A549 (cell line): ENCODE measurements around the gene CDC42SE1. TPM values are rescaled to one million over a fixed set of nuclear protein-coding genes. Genes with fewer than 3 reads are reported as not detected.

Experiments used
- ATAC-seq, 2 experiments: fragments of 200-7000 bp in 1 of 2; fragments of >200 bp in 1 of 2; cut with Nextera tagmentation in 1 of 2; cut with Tn5 transposase in 1 of 2; 3 replicates each; pipeline versions ENCODE4 v1.8.0 to v1.9.1; 2018 to 2020; ENCODE audit warnings: mild to moderate bottlenecking in 1 of 2, moderate library complexity in 1 of 2
- CTCF ChIA-PET: fragments of 300-600 bp; sonication (Branson Sonifier 250); formaldehyde crosslinking; extraction: SDS; loops from one replicate; lab custom pipeline; 2021; ENCODE audit warnings: antibody characterized with exemption, inconsistent platforms; lab: Yijun Ruan, JAX
- POLR2A ChIA-PET: fragments of 350-600 bp; formaldehyde crosslinking; extraction: SDS; loops from one replicate; lab custom pipeline; 2021; ENCODE audit warnings: antibody characterized with exemption, inconsistent platforms; lab: Yijun Ruan, JAX
- DNase-seq, 2 experiments: peaks; one replicate each; pipeline versions ENCODE4 v3.0.0 to v3.0.0-alpha.2; 2011 to 2016; ENCODE audit warnings: low read depth in 1 of 2, low spot score in 1 of 2
- FAIRE-seq: peaks from 2 replicates; lab custom pipeline; 2011; peaks lifted over from hg19 to GRCh38; lab: Jason Lieb, UNC
- H3K27ac ChIP-seq, 2 experiments: fragments of >200 bp; sonication (Bioruptor Twin); formaldehyde crosslinking; 3 replicates each; pipeline ENCODE4 v1.5.1; 2016 to 2017
- H3K4me1 ChIP-seq: fragments of >200 bp; sonication (Bioruptor Twin); formaldehyde crosslinking; 3 replicates; pipeline ENCODE4 v1.6.1; 2016
- H3K4me2 ChIP-seq: fragments of >200 bp; sonication (Bioruptor Twin); formaldehyde crosslinking; 3 replicates; pipeline ENCODE4 v1.6.1; 2016
- H3K4me3 ChIP-seq: fragments of >200 bp; sonication (Bioruptor Twin); formaldehyde crosslinking; 3 replicates; pipeline ENCODE4 v1.5.1; 2016
- H3K9me3 ChIP-seq: fragments of >200 bp; sonication (Bioruptor Twin); formaldehyde crosslinking; 3 replicates; pipeline ENCODE4 v1.6.1; 2016
- CBX2 ChIP-seq: fragments of 200-600 bp; sonication (generic); IDR thresholded peaks from 2 replicates; pipeline ENCODE4 v1.6.1; 2016; ENCODE audit warnings: low read depth, mild to moderate bottlenecking, borderline replicate concordance
- CHD2 ChIP-seq: fragments of 150-350 bp; IDR thresholded peaks from 2 replicates; pipeline ENCODE4 v1.6.1; 2014; ENCODE audit warnings: low read length; ENCODE audit not compliant: partially characterized antibody
- EHMT2 ChIP-seq: fragments of 200-600 bp; sonication (generic); IDR thresholded peaks from 2 replicates; pipeline ENCODE4 v1.6.1; 2016; ENCODE audit warnings: antibody characterized with exemption, low read depth, mild to moderate bottlenecking, moderate library complexity
- ESRRA ChIP-seq: fragments of 150-350 bp; IDR thresholded peaks from 2 replicates; pipeline ENCODE4 v1.6.1; 2014; ENCODE audit warnings: mild to moderate bottlenecking, low read length, borderline replicate concordance
- FOSL2 ChIP-seq, 2 experiments: fragments of 450-650 bp in 1 of 2; fragments of >200 bp in 1 of 2; sonication (Bioruptor Twin) in 1 of 2; formaldehyde crosslinking; IDR thresholded peaks; 2 replicates each; pipeline versions ENCODE4 v1.5.0 to v1.6.1; 2016 to 2020; ENCODE audit warnings: mild to moderate bottlenecking in 1 of 2, moderate library complexity in 1 of 2
- FOXS1 ChIP-seq: fragments of 250-450 bp; sonication (Bioruptor Pico); IDR thresholded peaks from 2 replicates; pipeline ENCODE4 v1.5.0; 2020; ENCODE audit warnings: mild to moderate bottlenecking, moderate library complexity
- GATA3 ChIP-seq: IDR thresholded peaks from 2 replicates; pipeline ENCODE4 v1.6.1; 2012; ENCODE audit warnings: borderline replicate concordance
- KDM5A ChIP-seq: fragments of 200-600 bp; sonication (generic); IDR thresholded peaks from 2 replicates; pipeline ENCODE4 v1.6.1; 2016; ENCODE audit warnings: antibody characterized with exemption, mild to moderate bottlenecking
- MAFK ChIP-seq: fragments of 450-650 bp; IDR thresholded peaks from 2 replicates; pipeline ENCODE4 v1.6.1; 2014; ENCODE audit not compliant: partially characterized antibody
- NFE2L2 ChIP-seq: fragments of 150-350 bp; conservative IDR thresholded peaks from 2 replicates; pipeline ENCODE4 v1.6.1; 2014; ENCODE audit warnings: low read length
- NR3C1 ChIP-seq: fragments of >200 bp; sonication (Bioruptor Twin); formaldehyde crosslinking; IDR thresholded peaks from 3 replicates; pipeline ENCODE4 v1.6.1; 2017
- PHF8 ChIP-seq: fragments of 200-600 bp; sonication (generic); IDR thresholded peaks from 2 replicates; pipeline ENCODE4 v1.6.1; 2016; ENCODE audit warnings: low read depth, mild to moderate bottlenecking, antibody characterized with exemption, moderate library complexity, borderline replicate concordance
- RAD21 ChIP-seq, 2 experiments: fragments of >200 bp in 1 of 2; sonication (Bioruptor Twin) in 1 of 2; formaldehyde crosslinking in 1 of 2; IDR thresholded peaks in 1 of 2; conservative IDR thresholded peaks in 1 of 2; 2 replicates in 1 of 2; 3 replicates in 1 of 2; pipeline ENCODE4 v1.6.1; 2012 to 2018; ENCODE audit warnings: inconsistent platforms in 1 of 2
- RCOR1 ChIP-seq: fragments of 150-350 bp; IDR thresholded peaks from 2 replicates; pipeline ENCODE4 v1.6.1; 2014; ENCODE audit warnings: antibody characterized with exemption, low read length, low read depth
- RNF2 ChIP-seq: fragments of 200-600 bp; sonication (generic); IDR thresholded peaks from 2 replicates; pipeline ENCODE4 v1.6.1; 2016; ENCODE audit warnings: low read depth, mild to moderate bottlenecking, antibody characterized with exemption, moderate library complexity, borderline replicate concordance
- TFCP2L1 ChIP-seq: fragments of 250-450 bp; sonication (Bioruptor Pico); IDR thresholded peaks from 2 replicates; pipeline ENCODE4 v1.5.0; 2021; ENCODE audit warnings: mild to moderate bottlenecking
- ZC3H11A ChIP-seq: fragments of 450-650 bp; IDR thresholded peaks from 2 replicates; pipeline ENCODE4 v1.6.1; 2014; ENCODE audit warnings: antibody characterized with exemption, mild to moderate bottlenecking
- ZNF302 ChIP-seq: fragments of 250-450 bp; sonication (Bioruptor Pico); IDR thresholded peaks from 2 replicates; pipeline ENCODE4 v1.9.0; 2021; ENCODE audit warnings: inconsistent platforms, mild to moderate bottlenecking, moderate library complexity
- ZSCAN20 ChIP-seq: fragments of 250-450 bp; sonication (Bioruptor Pico); IDR thresholded peaks from 2 replicates; pipeline ENCODE4 v1.8.0; 2022; ENCODE audit warnings: mild to moderate bottlenecking, moderate library complexity
- WGBS: methylation state at CpG from one replicate; pipeline ENCODE4 v1.1.6; 2017; ENCODE audit errors: missing lambda C conversion rate; 5-methylcytosine and 5-hydroxymethylcytosine counted together
- polyA plus RNA-seq, 4 experiments: library from polyadenylated mRNA; depleted of rRNA in 3 of 4; stranded (reverse); fragments of >200 nt; fragmentation: RNase III in 1 of 4; extraction: RNeasy Plus Mini Kit Qiagen cat#74134 plus additional on column Dnase treatment in 1 of 4; gene quantifications; 2 replicates in 3 of 4; 3 replicates in 1 of 4; pipeline ENCODE4 v1.2.3, GENCODE V29; 2011 to 2017
- TF ChIP-seq, protein P1 (sequence below): IDR thresholded peaks from 2 replicates; pipeline ENCODE4 v1.6.1; 2012
- TF ChIP-seq, protein P2 (sequence below): fragments of 250-450 bp; sonication (Bioruptor Pico); IDR thresholded peaks from 2 replicates; pipeline ENCODE4 v1.5.0; 2020; ENCODE audit warnings: low read depth, mild to moderate bottlenecking, moderate library complexity
- TF ChIP-seq, protein P3 (sequence below): fragments of 150-350 bp; IDR thresholded peaks from 2 replicates; pipeline ENCODE4 v1.6.1; 2014; ENCODE audit warnings: low read depth, mild to moderate bottlenecking, low read length
- TF ChIP-seq, protein P4 (sequence below): fragments of 250-450 bp; sonication (Bioruptor Pico); IDR thresholded peaks from 2 replicates; pipeline ENCODE4 v1.5.0; 2021; ENCODE audit warnings: mild to moderate bottlenecking, moderate library complexity, borderline replicate concordance
- TF ChIP-seq, protein P5 (sequence below): fragments of 450-650 bp; IDR thresholded peaks from 2 replicates; pipeline ENCODE4 v1.6.1; 2014; ENCODE audit warnings: antibody characterized with exemption

The CDC42SE1 gene
- polyA plus RNA-seq, 2 of the 4 experiments (the other 2 are of a cell fraction): 54.7 to 83.1 TPM

DNA sequence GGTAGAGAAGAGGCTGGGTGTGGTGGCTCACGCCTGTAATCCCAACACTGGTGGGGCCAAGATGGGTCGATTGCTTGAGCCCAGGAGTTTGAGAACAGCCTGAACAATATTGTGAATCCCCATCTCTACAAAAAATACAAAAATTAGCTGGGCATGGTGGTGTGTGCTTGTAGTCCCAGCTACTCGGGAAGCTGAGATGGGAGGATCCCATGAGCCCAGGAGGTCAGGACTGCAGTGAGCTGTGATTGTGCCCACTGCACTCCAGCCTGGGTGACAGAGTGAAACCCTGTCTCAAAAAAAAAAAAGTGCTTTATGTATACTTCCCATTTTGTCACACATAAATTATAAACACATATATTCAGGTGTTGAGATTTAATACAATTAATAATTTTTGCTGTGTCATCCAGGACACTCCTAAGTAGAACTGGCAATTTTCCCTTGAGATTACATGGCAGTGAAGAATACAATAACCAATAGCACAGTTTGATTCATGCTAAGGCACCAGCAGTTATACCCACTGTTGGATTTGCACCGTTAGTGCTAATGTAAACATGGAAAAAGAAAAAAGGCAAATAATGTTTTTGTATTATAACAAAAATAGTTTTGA, 26.6 kb upstream of the CDC42SE1 start:
- ATAC-seq (peak in 1 of 2 experiments; percentile 64; a peak in 3 of 6 replicates), FAIRE-seq (no peak), DNase-seq (no peak)
- Histone ChIP-seq H3K4me3 (no peak overlapping the region), H3K4me2 (peak overlapping the region; percentile 31; the same call in 1 of the 3 replicates), H3K9me3 (no peaks in the 10 kb centered on the region), H3K27ac (peak overlapping the region; percentile 44 to 71), H3K4me1 (peaks cover 9% of the 10 kb centered on the region)
- TF ChIP-seq MAFK (peak; percentile 86), ZNF302 (no peak), NFE2L2 (peak; percentile 54)
- ChIA-PET POLR2A (no interaction called here), CTCF (interaction anchor here (0.7 to 4.8 kb wide), 8 partner anchors 11 to 71 kb away, joined by 3 to 29 read pairs (median 4); partner anchors contain the start of genes CDC42SE1, GABPB2 and TNFAIP8L2)
- WGBS: 61% methylated on average over 4 of the region's 4 CpGs

DNA sequence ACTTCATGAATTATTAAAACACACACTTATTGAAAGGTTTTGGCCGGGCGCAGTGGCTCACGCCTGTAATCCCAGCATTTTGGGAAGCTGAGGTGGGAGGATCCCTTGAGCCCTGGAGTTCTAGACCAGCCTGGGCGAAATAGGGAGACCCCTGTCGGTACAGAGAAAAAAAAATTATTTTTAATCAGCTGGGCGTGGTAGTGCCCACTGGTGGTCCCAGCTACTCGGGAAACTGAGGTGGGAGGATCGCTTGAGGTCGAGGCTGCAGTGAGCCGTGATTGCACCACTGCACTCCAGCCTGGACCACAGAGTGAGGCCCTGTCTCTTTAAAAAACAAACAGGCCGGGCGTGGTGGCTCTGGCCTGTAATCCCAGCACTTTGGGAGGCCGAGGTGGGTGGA, 12.8 kb upstream of the CDC42SE1 start:
- no peak for FAIRE-seq
- WGBS: 77% methylated on average over 13 of the region's 13 CpGs
- peak overlapping the region in 1 of 2 experiments; percentile 38; a peak in 1 of 6 replicates for H3K27ac ChIP-seq
- no peak for DNase-seq
- TF ChIP-seq, protein P1, sequence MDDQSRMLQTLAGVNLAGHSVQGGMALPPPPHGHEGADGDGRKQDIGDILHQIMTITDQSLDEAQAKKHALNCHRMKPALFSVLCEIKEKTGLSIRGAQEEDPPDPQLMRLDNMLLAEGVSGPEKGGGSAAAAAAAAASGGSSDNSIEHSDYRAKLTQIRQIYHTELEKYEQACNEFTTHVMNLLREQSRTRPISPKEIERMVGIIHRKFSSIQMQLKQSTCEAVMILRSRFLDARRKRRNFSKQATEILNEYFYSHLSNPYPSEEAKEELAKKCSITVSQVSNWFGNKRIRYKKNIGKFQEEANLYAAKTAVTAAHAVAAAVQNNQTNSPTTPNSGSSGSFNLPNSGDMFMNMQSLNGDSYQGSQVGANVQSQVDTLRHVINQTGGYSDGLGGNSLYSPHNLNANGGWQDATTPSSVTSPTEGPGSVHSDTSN: no peak
- TF ChIP-seq NR3C1 (no peak), RAD21 (conservative IDR thresholded peaks at IDR 0.05 in 1 of 2, IDR thresholded peaks at IDR 0.05 in 1 of 2) (no peak), RCOR1 (no peak), KDM5A (no peak), EHMT2 (no peak), TFCP2L1 (CRISPR knock-in tag) (no peak), PHF8 (no peak), FOSL2 (IDR thresholded peaks at IDR 0.05) (no peak), FOSL2 (CRISPR knock-in tag; IDR thresholded peaks at IDR 0.05) (no peak)
- TF ChIP-seq, protein P2, sequence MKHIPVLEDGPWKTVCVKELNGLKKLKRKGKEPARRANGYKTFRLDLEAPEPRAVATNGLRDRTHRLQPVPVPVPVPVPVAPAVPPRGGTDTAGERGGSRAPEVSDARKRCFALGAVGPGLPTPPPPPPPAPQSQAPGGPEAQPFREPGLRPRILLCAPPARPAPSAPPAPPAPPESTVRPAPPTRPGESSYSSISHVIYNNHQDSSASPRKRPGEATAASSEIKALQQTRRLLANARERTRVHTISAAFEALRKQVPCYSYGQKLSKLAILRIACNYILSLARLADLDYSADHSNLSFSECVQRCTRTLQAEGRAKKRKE (CRISPR knock-in tag): no peak
- TF ChIP-seq, protein P3, sequence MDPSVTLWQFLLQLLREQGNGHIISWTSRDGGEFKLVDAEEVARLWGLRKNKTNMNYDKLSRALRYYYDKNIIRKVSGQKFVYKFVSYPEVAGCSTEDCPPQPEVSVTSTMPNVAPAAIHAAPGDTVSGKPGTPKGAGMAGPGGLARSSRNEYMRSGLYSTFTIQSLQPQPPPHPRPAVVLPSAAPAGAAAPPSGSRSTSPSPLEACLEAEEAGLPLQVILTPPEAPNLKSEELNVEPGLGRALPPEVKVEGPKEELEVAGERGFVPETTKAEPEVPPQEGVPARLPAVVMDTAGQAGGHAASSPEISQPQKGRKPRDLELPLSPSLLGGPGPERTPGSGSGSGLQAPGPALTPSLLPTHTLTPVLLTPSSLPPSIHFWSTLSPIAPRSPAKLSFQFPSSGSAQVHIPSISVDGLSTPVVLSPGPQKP: no peak
- no peak for ATAC-seq
- ChIA-PET POLR2A (interaction anchor here (0.6 kb wide), 1 partner anchor 21 kb away, joined by 7 read pairs; no protein-coding TSS in a partner anchor), CTCF (interaction anchor here (0.6 to 8.8 kb wide), 14 partner anchors 10 to 96 kb away, joined by 3 to 86 read pairs (median 10); partner anchors contain the start of genes CDC42SE1, MINDY1, MLLT11 and TNFAIP8L2)
- no peak overlapping the region for H3K4me3 ChIP-seq
- H3K9me3 ChIP-seq: no peaks in the 10 kb centered on the region
- no peak overlapping the region for H3K4me2 ChIP-seq
- peaks cover 15% of the 10 kb centered on the region for H3K4me1 ChIP-seq

DNA sequence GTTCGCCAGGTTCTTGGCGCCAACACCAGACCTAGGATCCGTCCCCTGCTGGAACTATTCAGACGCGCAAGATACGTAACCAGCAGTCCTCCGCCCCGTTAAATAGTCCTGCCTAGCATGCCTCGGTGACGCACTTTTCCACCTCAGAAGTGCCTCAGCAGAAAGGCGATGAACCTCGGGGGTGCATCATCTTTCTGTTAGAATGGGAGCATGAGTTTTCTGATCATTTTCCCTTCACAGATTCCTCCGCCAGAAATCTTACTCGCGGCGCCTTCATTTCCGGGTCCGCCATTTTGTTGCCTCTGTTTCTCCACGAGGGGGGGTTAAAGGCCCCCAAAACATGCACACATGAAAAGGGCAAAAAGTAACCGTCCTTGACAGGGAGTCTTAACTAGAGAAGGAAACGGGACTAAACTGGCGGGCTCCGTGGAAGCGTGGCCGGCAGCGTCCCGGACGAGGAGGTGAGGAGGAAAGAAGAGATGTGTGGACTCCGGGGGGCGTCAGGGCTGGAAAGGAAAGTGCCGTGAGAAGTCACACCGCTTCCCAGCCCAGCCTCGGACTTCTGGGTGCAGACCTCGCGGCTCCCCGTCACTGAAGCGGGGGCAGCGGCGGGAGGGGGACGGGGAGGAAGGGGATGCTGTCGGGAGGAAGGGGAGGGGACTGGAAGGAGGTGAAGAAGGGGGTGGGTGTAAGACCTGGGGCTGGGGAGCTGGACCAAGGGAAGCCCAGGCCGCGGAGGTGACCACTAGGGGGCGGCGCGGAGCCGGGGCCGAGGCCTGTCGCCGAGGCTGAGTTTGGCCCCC, 11.3 kb upstream of the CDC42SE1 start, which contains the start of gene GABPB2:
Gene GABPB2, plus strand, starts transcription at position 288 of the 803 bp plus-strand sequence. CDS start 17,429 bp downstream, outside the sequence.
- POLR2A ChIA-PET: interaction anchor here (0.5 to 1.8 kb wide), 10 partner anchors 9 to 267 kb away, joined by 3 to 11 read pairs (median 4); partner anchors contain the start of genes C1orf56, CDC42SE1, MLLT11 and VPS72
- DNase-seq (peak; percentile 89 to 97), ATAC-seq (peak; percentile 94 to 95), FAIRE-seq (no peak)
- H3K4me2 ChIP-seq: peak within 1 kb of the TSS; percentile 84
- H3K9me3 ChIP-seq: no peaks in the 10 kb centered on the region
- H3K4me3 ChIP-seq: peak within 1 kb of the TSS; percentile 74
- H3K4me1 ChIP-seq: peaks cover 15% of the 10 kb centered on the region
- WGBS: 1% methylated on average over 42 of the region's 50 CpGs
- CTCF ChIA-PET: interaction anchor here (0.5 to 8.8 kb wide), 26 partner anchors 11 to 182 kb away, joined by 3 to 86 read pairs (median 6); partner anchors contain the start of genes BNIPL, C1orf56, CDC42SE1 and MLLT11
- H3K27ac ChIP-seq: peak within 1 kb of the TSS; percentile 94 to 99
- peak; percentile 63 for TF ChIP-seq CHD2
- peak; percentile 57; the same call in 1 of the 2 replicates for TF ChIP-seq FOXS1
- no peak for TF ChIP-seq ZC3H11A
- no peak for TF ChIP-seq FOSL2 (IDR thresholded peaks at IDR 0.05)
- peak; percentile 73 for TF ChIP-seq FOSL2 (CRISPR knock-in tag; IDR thresholded peaks at IDR 0.05)
- TF ChIP-seq, protein P4, sequence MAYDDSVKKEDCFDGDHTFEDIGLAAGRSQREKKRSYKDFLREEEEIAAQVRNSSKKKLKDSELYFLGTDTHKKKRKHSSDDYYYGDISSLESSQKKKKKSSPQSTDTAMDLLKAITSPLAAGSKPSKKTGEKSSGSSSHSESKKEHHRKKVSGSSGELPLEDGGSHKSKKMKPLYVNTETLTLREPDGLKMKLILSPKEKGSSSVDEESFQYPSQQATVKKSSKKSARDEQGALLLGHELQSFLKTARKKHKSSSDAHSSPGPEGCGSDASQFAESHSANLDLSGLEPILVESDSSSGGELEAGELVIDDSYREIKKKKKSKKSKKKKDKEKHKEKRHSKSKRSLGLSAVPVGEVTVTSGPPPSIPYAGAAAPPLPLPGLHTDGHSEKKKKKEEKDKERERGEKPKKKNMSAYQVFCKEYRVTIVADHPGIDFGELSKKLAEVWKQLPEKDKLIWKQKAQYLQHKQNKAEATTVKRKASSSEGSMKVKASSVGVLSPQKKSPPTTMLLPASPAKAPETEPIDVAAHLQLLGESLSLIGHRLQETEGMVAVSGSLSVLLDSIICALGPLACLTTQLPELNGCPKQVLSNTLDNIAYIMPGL (CRISPR knock-in tag): peak; percentile 92; the same call in 1 of the 2 replicates
- TF ChIP-seq ESRRA: no peak; the same call in 1 of the 2 replicates
- TF ChIP-seq RNF2: no peak
- TF ChIP-seq, protein P5, sequence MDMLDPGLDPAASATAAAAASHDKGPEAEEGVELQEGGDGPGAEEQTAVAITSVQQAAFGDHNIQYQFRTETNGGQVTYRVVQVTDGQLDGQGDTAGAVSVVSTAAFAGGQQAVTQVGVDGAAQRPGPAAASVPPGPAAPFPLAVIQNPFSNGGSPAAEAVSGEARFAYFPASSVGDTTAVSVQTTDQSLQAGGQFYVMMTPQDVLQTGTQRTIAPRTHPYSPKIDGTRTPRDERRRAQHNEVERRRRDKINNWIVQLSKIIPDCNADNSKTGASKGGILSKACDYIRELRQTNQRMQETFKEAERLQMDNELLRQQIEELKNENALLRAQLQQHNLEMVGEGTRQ: no peak; the same call in 1 of the 2 replicates
- TF ChIP-seq ZSCAN20: no peak
- no peak for TF ChIP-seq CBX2
- peak; percentile 45; the same call in 1 of the 2 replicates for TF ChIP-seq GATA3
